D721Med (cell line): ENCODE results near the gene PRKN.

ENCODE experiments used
- DNase-seq: peaks from one replicate; pipeline ENCODE4 v3.0.0; 2011; ENCODE audit warnings: low spot score; ENCODE audit not compliant: insufficient read length
- FAIRE-seq: peaks from 2 replicates; lab custom pipeline; 2011; peaks lifted over from hg19 to GRCh38; lab: Jason Lieb, UNC
- TF ChIP-seq, protein P1 (sequence below): IDR thresholded peaks from 2 replicates; pipeline ENCODE4 v1.5.1; 2012; ENCODE audit warnings: mild to moderate bottlenecking, control low read depth; ENCODE audit not compliant: insufficient read depth; ENCODE audit errors: missing control alignments

PRKN gene

DNA sequence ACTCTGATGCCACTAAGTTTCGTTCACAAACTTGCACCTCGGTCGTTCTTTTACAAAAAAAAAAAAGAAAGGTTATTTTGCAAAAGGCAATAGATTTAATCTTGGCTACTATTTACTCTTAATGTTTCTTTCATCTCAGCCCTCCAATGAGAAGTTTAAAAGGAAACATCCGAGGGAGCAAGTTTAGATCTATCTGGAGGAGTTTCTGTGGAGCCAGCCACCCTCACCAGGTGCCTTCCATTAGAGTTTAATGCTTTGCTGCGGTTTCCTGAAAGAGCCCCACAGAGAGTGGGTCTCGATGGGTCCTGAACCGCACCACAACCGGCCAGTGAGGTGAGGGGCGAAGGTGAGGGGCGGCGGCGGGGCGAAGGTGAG, 632 bp downstream of the PRKN start:
- no peak for FAIRE-seq

DNA sequence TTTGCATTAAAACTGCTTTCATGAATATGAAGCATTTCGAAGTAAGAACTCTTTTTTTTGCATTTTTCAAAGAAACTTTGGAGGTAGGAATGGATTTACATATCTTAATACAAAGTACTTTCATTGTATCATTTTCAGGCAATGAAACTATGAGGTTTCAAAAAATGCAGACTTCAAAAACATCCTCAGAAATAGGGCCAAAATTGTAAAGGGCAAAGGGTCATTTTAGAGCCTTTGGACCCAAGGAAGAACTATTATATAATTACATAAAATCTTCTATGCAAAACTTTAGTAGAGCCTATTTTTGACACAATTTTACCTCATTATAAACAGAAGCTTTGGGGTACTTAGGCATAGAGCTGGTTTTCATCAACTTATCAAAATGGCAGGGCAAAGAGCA, 4.9 kb downstream of the PRKN start:
- DNase-seq (no peak), FAIRE-seq (no peak)
- TF ChIP-seq, protein P1, sequence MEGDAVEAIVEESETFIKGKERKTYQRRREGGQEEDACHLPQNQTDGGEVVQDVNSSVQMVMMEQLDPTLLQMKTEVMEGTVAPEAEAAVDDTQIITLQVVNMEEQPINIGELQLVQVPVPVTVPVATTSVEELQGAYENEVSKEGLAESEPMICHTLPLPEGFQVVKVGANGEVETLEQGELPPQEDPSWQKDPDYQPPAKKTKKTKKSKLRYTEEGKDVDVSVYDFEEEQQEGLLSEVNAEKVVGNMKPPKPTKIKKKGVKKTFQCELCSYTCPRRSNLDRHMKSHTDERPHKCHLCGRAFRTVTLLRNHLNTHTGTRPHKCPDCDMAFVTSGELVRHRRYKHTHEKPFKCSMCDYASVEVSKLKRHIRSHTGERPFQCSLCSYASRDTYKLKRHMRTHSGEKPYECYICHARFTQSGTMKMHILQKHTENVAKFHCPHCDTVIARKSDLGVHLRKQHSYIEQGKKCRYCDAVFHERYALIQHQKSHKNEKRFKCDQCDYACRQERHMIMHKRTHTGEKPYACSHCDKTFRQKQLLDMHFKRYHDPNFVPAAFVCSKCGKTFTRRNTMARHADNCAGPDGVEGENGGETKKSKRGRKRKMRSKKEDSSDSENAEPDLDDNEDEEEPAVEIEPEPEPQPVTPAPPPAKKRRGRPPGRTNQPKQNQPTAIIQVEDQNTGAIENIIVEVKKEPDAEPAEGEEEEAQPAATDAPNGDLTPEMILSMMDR: no peak

More for the DNA sequence above, 632 bp downstream of the PRKN start:
- TF ChIP-seq, protein P1: no peak
- no peak for DNase-seq

- peak; percentile 6 for FAIRE-seq
- TF ChIP-seq, protein P1: no peak
- DNase-seq: peak; percentile 34
These were observed 5.3 kb downstream of the PRKN start for GRCh38 chr6:162722226-162722625.

- no peak for FAIRE-seq
- TF ChIP-seq, protein P1: no peak
- no peak for DNase-seq
These were observed 6.2 kb downstream of the PRKN start for GRCh38 chr6:162721404-162721687.

DNA sequence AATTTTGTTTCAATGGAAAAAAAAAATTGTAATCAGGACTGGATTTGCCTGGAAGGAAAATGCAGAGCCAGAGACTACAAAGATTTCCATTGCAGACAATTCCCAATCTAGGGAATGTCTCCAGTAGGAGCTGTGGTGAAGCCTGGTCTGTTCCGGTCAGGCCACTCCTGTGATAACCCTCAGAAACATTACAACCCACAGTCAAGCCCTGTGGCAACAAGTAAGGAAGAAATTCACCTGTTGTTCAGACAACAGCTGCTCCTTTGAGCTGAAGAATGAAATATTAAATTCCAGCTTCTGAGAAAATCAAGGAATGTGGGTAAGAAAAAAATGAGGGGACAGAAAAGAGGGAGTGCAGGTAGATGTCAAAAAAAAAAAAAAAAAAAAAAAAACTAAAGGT, 8.0 kb downstream of the PRKN start:
- DNase-seq (no peak), FAIRE-seq (no peak)
- TF ChIP-seq, protein P1: no peak

- DNase-seq (no peak), FAIRE-seq (no peak)
- TF ChIP-seq, protein P1: no peak
These were observed 12.0 kb downstream of the PRKN start for GRCh38 chr6:162715601-162716000.

- FAIRE-seq: no peak
- no peak for DNase-seq
- TF ChIP-seq, protein P1: no peak
These were observed 13.4 kb downstream of the PRKN start for GRCh38 chr6:162713974-162714780.
